ENCODE data around the gene MLXIPL. TPM values are rescaled to one million over a fixed set of nuclear protein-coding genes. Genes with fewer than 3 reads are reported as not detected.
A peak's percentile ranks its signal among the peaks of the same experiment; 100 is the strongest.
"Not testable (repeated sequence)": the region's sequence is repeated elsewhere in the genome, so short reads cannot be mapped to it uniquely, and the experiment has no call there.

Gene MLXIPL
- total and polyA plus RNA-seq, 5 donors, result 3.2 to 14.8 (median 3.7) TPM

DNA sequence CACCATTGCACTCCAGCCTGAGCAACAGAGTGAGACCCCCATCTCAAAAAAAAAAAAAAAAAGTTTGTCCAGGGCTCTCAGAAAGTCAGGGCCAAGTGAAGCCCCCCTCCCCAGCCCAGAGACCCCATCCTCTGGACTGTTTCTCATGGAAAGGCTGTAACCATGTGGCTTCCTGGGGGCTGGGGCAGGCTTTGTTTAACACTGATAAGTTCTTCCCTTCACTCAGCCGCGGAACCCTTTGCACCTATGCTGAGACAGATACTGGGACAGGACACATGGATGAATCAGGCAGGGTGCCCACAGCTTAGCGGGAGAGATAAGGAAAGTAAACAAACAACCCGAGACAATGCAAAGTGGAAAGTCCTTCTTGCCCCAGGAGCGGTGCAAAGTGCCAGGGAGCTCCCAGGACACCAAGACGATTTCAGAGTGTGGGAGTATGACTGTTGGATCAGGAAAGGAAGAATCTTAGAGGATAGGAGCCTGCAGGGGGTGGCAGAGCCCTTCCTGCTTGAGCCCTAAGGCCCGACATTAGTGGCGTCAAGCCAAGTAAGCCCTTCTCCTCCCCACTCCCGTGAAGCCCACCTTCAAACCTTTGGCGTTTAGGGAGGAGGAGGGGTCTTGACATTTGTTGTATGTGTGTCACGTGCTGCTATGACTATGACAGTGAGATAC lies 11.6 kb downstream of the MLXIPL start:
- Histone ChIP-seq H3K9me3 (ENCODE audit: control insufficient read depth, low read length) (no peaks in the 10 kb centered on the region), H3K27ac (ENCODE audit: low read length) (no peak overlapping the region), H3K4me3 (ENCODE audit: low read length) (no peak overlapping the region), H3K27me3 (ENCODE audit: control insufficient read depth, insufficient read depth) (no peaks in the 10 kb centered on the region), H3K4me1 (ENCODE audit: control insufficient read depth, insufficient read depth, low read length) (no peaks in the 10 kb centered on the region)
- ATAC-seq (peak in 1 of 2 donors; percentile 49), DNase-seq (no peak)
- intact Hi-C loops (cut with DNase I), result loop anchor here in 1 of 4 donors (10.0 kb wide), 1 partner anchor 52 kb away; the partner anchor contains the start of gene VPS37D
- 5% methylated on average over 11 of the region's 11 CpGs for WGBS

- no peak for ATAC-seq
- Histone ChIP-seq H3K4me1 (ENCODE audit: control insufficient read depth, insufficient read depth, low read length) (no peaks in the 10 kb centered on the region), H3K4me3 (ENCODE audit: low read length) (no peak overlapping the region), H3K9me3 (ENCODE audit: control insufficient read depth, low read length) (no peaks in the 10 kb centered on the region), H3K27me3 (ENCODE audit: control insufficient read depth, insufficient read depth) (no peaks in the 10 kb centered on the region), H3K27ac (ENCODE audit: low read length) (no peak overlapping the region)
- 68% methylated on average over 11 of the region's 11 CpGs for WGBS
- intact Hi-C loops (cut with DNase I), result loop anchor here in 1 of 4 donors (10.0 kb wide), 1 partner anchor 54 kb away; the partner anchor contains the start of gene VPS37D
- no peak for DNase-seq
These were observed 13.2 kb downstream of the MLXIPL start for GRCh38 chr7:73611017-73611555.

- intact Hi-C loops (cut with DNase I), result loop anchor here in 1 of 4 donors (10.0 kb wide), 1 partner anchor 55 kb away; the partner anchor contains the start of gene VPS37D
- no peak overlapping the region for H3K27ac ChIP-seq (ENCODE audit: low read length)
- no peaks in the 10 kb centered on the region for H3K4me1 ChIP-seq (ENCODE audit: control insufficient read depth, insufficient read depth, low read length)
- ATAC-seq, result no peak
- no peaks in the 10 kb centered on the region for H3K9me3 ChIP-seq (ENCODE audit: control insufficient read depth, low read length)
- H3K27me3 ChIP-seq (ENCODE audit: control insufficient read depth, insufficient read depth), result no peaks in the 10 kb centered on the region
- DNase-seq, result no peak
- no peak overlapping the region for H3K4me3 ChIP-seq (ENCODE audit: low read length)
- WGBS, result 78% methylated on average over 4 of the region's 4 CpGs
These were observed 14.2 kb downstream of the MLXIPL start for GRCh38 chr7:73610105-73610504.

- not testable (repeated sequence) for H3K27me3 ChIP-seq (ENCODE audit: control insufficient read depth, insufficient read depth)
- WGBS, result 57% methylated on average over 5 of the region's 5 CpGs
These were observed 16.7 kb downstream of the MLXIPL start for GRCh38 chr7:73607692-73607983.

GRCh38 chr7:73606801-73607691 lies 17.3 kb downstream of the MLXIPL start:
- intact Hi-C loops (cut with DNase I), result loop anchor here (2.0 to 10.0 kb wide), 5 partner anchors 58 to 245 kb away; partner anchors contain the start of gene VPS37D (in 1 of the 4)
- Histone ChIP-seq H3K4me3 (ENCODE audit: low read length) (no peak overlapping the region), H3K27me3 (ENCODE audit: control insufficient read depth, insufficient read depth) (no peaks in the 10 kb centered on the region), H3K9me3 (ENCODE audit: control insufficient read depth, low read length) (no peaks in the 10 kb centered on the region), H3K4me1 (ENCODE audit: control insufficient read depth, insufficient read depth, low read length) (no peaks in the 10 kb centered on the region), H3K27ac (ENCODE audit: low read length) (no peak overlapping the region)
- WGBS, result 8% methylated on average over 36 of the region's 36 CpGs
- DNase-seq (peak; percentile 49 to 80 (median 80)), ATAC-seq (peak; percentile 59 to 74)

More at GRCh38 chr7:73607692-73607983, 16.7 kb downstream of the MLXIPL start:
- H3K27ac ChIP-seq (ENCODE audit: low read length); H3K4me1 ChIP-seq (ENCODE audit: control insufficient read depth, insufficient read depth, low read length); ATAC-seq; H3K9me3 ChIP-seq (ENCODE audit: control insufficient read depth, low read length); H3K4me3 ChIP-seq (ENCODE audit: low read length); DNase-seq: not testable (repeated sequence)
- intact Hi-C loops (cut with DNase I), result loop anchor here (2.0 to 10.0 kb wide), 5 partner anchors 57 to 245 kb away; partner anchors contain the start of gene VPS37D (in 1 of the 4)

- WGBS, result 52% methylated on average over 23 of the region's 23 CpGs
- Histone ChIP-seq H3K27ac (ENCODE audit: low read length) (no peak overlapping the region), H3K9me3 (ENCODE audit: control insufficient read depth, low read length) (no peaks in the 10 kb centered on the region), H3K4me3 (ENCODE audit: low read length) (no peak overlapping the region), H3K27me3 (ENCODE audit: control insufficient read depth, insufficient read depth) (no peaks in the 10 kb centered on the region), H3K4me1 (ENCODE audit: control insufficient read depth, insufficient read depth, low read length) (no peaks in the 10 kb centered on the region)
- intact Hi-C loops (cut with DNase I), result loop anchor here (2.0 to 10.0 kb wide), 5 partner anchors 59 to 247 kb away; partner anchors contain the start of gene VPS37D (in 1 of the 4)
- ATAC-seq, result no peak
- peak in 1 of 3 donors; percentile 41 for DNase-seq
These were observed 18.6 kb downstream of the MLXIPL start for GRCh38 chr7:73605601-73606220.

DNA sequence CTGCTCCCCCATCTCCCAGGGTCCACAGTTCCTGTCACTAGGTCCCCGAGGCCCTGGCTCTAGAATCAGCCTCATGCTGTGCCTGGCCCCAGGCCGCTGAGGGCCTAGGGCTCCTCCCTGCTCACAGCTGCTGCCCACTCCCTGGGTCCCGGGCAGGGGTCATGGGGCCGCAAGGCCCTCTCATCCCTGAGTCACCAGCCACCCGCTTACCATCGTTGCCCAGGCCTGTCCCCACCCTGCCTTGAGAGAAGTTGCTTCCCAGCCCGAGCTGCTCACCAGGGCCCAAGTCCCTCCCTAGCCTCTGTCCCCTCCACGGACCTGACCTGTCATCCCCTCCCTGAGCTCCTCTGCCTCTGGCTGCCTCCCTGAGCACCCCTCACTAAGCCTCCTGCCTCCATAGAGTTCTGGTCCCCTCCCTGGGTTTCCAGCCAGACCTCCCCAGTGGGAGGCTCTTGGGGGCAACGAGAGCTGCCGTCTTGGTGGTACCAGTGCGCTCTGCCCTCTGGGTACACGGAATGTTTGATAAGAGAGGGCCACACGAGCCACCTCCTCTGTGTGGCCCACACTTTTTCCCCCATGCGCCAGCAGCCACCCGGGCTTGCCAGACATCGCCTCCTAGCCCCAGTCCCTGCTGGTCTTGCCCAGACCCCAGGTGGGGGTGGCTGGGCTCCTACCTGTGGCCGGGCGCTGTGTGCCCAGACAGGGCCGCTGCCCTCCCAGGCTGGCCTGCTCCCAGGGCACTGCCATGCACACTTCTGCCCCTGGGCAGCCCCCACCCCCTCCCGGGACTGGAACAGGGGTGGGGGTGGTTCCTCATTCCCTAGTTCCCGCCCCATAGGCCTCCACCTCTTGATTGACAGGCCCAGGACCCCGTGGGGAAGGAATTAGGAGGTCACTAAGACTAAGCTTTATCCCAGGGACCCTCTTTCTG lies 21.3 kb downstream of the MLXIPL start:
- peak in 1 of 2 donors; percentile 5 for ATAC-seq
- no peaks in the 10 kb centered on the region for H3K9me3 ChIP-seq (ENCODE audit: control insufficient read depth, low read length)
- intact Hi-C loops (cut with DNase I), result loop anchor here in 1 of 4 donors (10.0 kb wide), 1 partner anchor 62 kb away; the partner anchor contains the start of gene VPS37D
- WGBS, result 72% methylated on average over 22 of the region's 22 CpGs
- H3K4me1 ChIP-seq (ENCODE audit: control insufficient read depth, insufficient read depth, low read length), result no peaks in the 10 kb centered on the region
- no peak overlapping the region for H3K4me3 ChIP-seq (ENCODE audit: low read length)
- no peaks in the 10 kb centered on the region for H3K27me3 ChIP-seq (ENCODE audit: control insufficient read depth, insufficient read depth)
- H3K27ac ChIP-seq (ENCODE audit: low read length), result no peak overlapping the region
- peak in 1 of 3 donors; percentile 63 for DNase-seq

- no peaks in the 10 kb centered on the region for H3K27me3 ChIP-seq (ENCODE audit: control insufficient read depth, insufficient read depth)
- DNase-seq, result peak in 1 of 3 donors; percentile 45
- no peaks in the 10 kb centered on the region for H3K9me3 ChIP-seq (ENCODE audit: control insufficient read depth, low read length)
- no peaks in the 10 kb centered on the region for H3K4me1 ChIP-seq (ENCODE audit: control insufficient read depth, insufficient read depth, low read length)
- ATAC-seq, result no peak
- WGBS, result 71% methylated on average over 7 of the region's 7 CpGs
- H3K27ac ChIP-seq (ENCODE audit: low read length), result no peak overlapping the region
- intact Hi-C loops (cut with DNase I), result loop anchor here in 1 of 4 donors (10.0 kb wide), 1 partner anchor 65 kb away; the partner anchor contains the start of gene VPS37D
- H3K4me3 ChIP-seq (ENCODE audit: low read length), result no peak overlapping the region
These were observed 24.4 kb downstream of the MLXIPL start for GRCh38 chr7:73599916-73600315.

DNA sequence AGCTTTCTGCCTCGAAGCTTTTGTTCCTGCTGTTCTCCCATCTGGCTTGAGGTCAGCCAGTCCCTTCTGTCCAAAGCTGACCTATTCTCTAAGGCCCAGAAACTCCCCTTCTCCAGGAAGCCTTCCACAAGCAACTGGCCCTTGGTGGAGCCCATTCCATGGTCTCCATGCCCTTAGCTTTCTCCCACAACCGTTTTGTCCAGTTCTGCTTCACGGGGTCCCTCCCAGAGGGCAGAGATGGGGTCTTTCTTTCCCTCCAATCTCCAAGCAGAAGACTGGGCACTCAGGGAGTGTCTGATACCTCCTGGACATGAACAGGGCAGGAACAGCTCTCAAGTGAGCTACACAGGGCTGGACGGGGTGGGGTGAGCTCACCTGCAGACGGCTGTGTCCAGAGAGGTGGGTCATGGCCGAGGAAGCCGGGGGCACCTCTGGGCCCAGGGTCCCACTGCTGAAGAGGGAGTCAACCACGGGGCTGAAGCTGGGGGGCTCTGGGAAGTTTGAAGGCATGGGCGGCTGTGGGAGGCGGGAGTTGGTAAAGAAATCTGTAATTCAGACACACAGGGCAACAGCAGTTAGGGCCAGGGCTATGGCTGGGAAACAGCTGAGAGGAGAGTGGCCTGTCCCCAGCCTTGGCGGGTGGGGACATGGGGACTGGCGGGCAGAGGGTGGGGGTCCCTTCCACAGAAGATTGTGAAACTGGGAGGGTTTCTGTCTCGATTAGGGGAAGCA lies 25.0 kb downstream of the MLXIPL start:
- 74% methylated on average over 13 of the region's 13 CpGs for WGBS
- intact Hi-C loops (cut with DNase I), result no loop called here
- Histone ChIP-seq H3K27me3 (ENCODE audit: control insufficient read depth, insufficient read depth) (no peaks in the 10 kb centered on the region), H3K9me3 (ENCODE audit: control insufficient read depth, low read length) (no peaks in the 10 kb centered on the region), H3K4me1 (ENCODE audit: control insufficient read depth, insufficient read depth, low read length) (no peaks in the 10 kb centered on the region), H3K4me3 (ENCODE audit: low read length) (no peak overlapping the region), H3K27ac (ENCODE audit: low read length) (no peak overlapping the region)
- DNase-seq, result peak in 1 of 3 donors; percentile 42
- ATAC-seq, result no peak
